Lower leg skin (tissue), 3 donors: Measurements from ENCODE around the gene SEMA4A.
"Not testable (repeated sequence)": the region's sequence is repeated elsewhere in the genome, so short reads cannot be mapped to it uniquely, and the experiment has no call there.

Experiments
- POLR2A ChIP-seq, 2 donors: fragments of 450-650 bp; IDR thresholded peaks; one replicate each; pipeline ENCODE4 v1.6.1; 2016 to 2017; ENCODE audit warnings: antibody characterized with exemption in 2 of 2, mild to moderate bottlenecking in 1 of 2, moderate library complexity in 1 of 2
- TF ChIP-seq, protein P1 (sequence below), 3 donors: fragments of 450-650 bp; IDR thresholded peaks; one replicate each; pipeline ENCODE4 v1.5.1; 2016; ENCODE audit warnings: antibody characterized with exemption in 3 of 3, mild to moderate bottlenecking in 3 of 3, moderate library complexity in 2 of 3

DNA sequence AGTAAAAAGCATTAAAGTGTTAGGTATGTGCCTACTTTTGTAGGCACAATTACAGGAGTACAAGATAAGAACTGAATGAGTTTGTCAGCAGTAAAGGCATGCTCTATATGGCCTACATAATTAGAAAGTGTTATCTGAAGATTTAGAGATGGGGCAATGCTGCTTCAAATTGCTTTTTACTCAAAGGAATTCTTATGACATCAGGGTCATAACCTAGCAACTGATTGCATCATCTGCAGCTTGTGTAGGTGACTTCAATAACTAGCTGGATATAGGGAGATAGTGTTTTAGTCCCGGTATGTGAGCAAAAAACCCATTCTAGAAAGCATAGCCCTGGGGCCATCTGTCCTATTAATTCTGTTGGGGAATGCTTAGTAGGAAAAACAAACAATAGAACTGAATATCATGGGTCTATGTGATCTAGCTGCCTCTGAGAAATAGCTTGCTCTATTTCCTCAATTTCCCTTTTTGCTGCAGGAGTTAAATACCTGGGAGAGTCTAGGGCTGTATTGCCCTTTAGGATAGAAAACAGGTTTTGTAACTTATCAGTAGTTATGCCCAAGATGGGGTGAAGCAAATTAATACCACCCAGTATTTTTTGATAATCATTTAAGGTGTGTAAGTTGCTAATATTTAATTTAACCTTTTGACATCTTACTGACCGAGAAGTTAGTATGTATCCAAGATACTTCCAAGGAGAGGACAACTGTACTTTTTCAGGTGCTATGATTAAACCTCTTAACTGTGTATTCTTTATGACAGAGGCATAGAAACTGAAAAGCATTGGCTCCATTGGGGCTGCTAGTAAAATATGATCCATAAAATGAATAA is 33.2 kb downstream of the SEMA4A start:
- TF ChIP-seq, protein P1, sequence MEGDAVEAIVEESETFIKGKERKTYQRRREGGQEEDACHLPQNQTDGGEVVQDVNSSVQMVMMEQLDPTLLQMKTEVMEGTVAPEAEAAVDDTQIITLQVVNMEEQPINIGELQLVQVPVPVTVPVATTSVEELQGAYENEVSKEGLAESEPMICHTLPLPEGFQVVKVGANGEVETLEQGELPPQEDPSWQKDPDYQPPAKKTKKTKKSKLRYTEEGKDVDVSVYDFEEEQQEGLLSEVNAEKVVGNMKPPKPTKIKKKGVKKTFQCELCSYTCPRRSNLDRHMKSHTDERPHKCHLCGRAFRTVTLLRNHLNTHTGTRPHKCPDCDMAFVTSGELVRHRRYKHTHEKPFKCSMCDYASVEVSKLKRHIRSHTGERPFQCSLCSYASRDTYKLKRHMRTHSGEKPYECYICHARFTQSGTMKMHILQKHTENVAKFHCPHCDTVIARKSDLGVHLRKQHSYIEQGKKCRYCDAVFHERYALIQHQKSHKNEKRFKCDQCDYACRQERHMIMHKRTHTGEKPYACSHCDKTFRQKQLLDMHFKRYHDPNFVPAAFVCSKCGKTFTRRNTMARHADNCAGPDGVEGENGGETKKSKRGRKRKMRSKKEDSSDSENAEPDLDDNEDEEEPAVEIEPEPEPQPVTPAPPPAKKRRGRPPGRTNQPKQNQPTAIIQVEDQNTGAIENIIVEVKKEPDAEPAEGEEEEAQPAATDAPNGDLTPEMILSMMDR (IDR thresholded peaks at IDR 0.05), result not testable (repeated sequence)
- TF ChIP-seq POLR2A (IDR thresholded peaks at IDR 0.05), result not testable (repeated sequence)
